BLaER1 (cell line): ENCODE results near the gene NOPCHAP1.

Experiments
- H3K27ac ChIP-seq: shearing (Covaris generic); formaldehyde crosslinking; 2 replicates; pipeline ENCODE4 v1.8.1; 2022
- H3K27me3 ChIP-seq: shearing (Covaris generic); formaldehyde crosslinking; 2 replicates; pipeline ENCODE4 v1.8.1; 2022
- H3K36me3 ChIP-seq: shearing (Covaris generic); formaldehyde crosslinking; 2 replicates; pipeline ENCODE4 v1.8.1; 2022
- H3K4me1 ChIP-seq: shearing (Covaris generic); formaldehyde crosslinking; 2 replicates; pipeline ENCODE4 v1.8.1; 2022
- H3K4me2 ChIP-seq: shearing (Covaris generic); formaldehyde crosslinking; 2 replicates; pipeline ENCODE4 v1.8.1; 2022
- H3K4me3 ChIP-seq: shearing (Covaris generic); formaldehyde crosslinking; 2 replicates; pipeline ENCODE4 v1.8.1; 2022
- H3K9ac ChIP-seq: shearing (Covaris generic); formaldehyde crosslinking; 2 replicates; pipeline ENCODE4 v1.8.1; 2022
- H3K9me3 ChIP-seq: shearing (Covaris generic); formaldehyde crosslinking; 2 replicates; pipeline ENCODE4 v1.8.1; 2022
- H4K20me1 ChIP-seq: shearing (Covaris generic); formaldehyde crosslinking; 2 replicates; pipeline ENCODE4 v1.8.1; 2022
- Cebpa-rat ChIP-seq: shearing (Covaris generic); IDR thresholded peaks from 2 replicates; pipeline ENCODE4 v1.8.1; 2022

Gene NOPCHAP1

DNA sequence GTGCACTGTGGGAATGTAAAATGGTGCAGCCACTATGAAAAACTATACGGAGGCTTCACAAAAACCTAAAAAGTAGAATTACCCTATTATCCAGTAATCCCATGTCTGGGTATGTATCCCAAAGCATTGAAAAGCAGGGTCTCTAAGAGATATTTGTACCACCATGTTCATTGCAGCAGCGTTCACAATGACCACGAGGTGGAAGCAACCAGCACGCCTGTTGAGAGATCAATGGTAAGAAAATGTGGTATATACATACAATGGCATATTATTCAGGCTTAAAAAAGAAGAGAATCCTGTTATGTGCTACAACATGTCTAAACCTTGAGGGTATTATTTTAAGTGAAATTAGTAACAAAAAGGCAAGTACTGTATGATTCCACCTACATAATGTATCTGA, 910 bp upstream of the NOPCHAP1 start:
- no peak overlapping the region for H3K9ac ChIP-seq

DNA sequence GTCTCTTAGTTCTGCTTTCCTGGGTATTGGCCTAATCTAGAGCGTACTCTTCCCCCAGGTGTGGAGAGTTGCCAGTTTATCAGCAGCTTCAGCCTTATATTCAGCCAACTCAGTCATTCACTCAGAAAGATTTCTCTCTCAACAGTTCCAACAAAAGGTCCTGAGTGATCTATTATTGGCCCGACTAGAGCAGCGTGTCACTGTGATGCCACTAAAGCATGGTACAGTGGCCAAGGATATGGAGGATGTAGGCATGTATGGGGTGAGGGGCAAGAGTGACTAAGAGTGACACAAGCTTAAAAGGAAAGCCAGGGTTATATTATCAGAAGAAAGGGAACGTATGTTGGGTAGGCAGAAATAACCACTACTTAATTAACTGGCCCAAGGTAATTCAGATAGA, 4.8 kb downstream of the NOPCHAP1 start:
- Histone ChIP-seq H4K20me1 (no peaks in the 10 kb centered on the region), H3K9ac (no peak overlapping the region), H3K4me1 (peaks cover 17% of the 10 kb centered on the region), H3K27ac (no peak overlapping the region), H3K9me3 (no peaks in the 10 kb centered on the region; the same call in 1 of the 2 replicates), H3K27me3 (no peaks in the 10 kb centered on the region), H3K4me2 (no peak overlapping the region), H3K4me3 (no peak overlapping the region), H3K36me3 (peaks cover 72% of the 10 kb centered on the region)
- no peak for TF ChIP-seq Cebpa-rat

More for the DNA sequence above, 910 bp upstream of the NOPCHAP1 start:
- H3K4me1 ChIP-seq: peaks cover 23% of the 10 kb centered on the region
- no peak overlapping the region; the same call in 1 of the 2 replicates for H3K4me2 ChIP-seq
- H3K9me3 ChIP-seq: no peaks in the 10 kb centered on the region; the same call in 1 of the 2 replicates
- H3K27me3 ChIP-seq: no peaks in the 10 kb centered on the region
- H3K36me3 ChIP-seq: peaks cover 15% of the 10 kb centered on the region
- H4K20me1 ChIP-seq: no peaks in the 10 kb centered on the region
- no peak for TF ChIP-seq Cebpa-rat
- no peak overlapping the region for H3K4me3 ChIP-seq
- H3K27ac ChIP-seq: no peak overlapping the region

DNA sequence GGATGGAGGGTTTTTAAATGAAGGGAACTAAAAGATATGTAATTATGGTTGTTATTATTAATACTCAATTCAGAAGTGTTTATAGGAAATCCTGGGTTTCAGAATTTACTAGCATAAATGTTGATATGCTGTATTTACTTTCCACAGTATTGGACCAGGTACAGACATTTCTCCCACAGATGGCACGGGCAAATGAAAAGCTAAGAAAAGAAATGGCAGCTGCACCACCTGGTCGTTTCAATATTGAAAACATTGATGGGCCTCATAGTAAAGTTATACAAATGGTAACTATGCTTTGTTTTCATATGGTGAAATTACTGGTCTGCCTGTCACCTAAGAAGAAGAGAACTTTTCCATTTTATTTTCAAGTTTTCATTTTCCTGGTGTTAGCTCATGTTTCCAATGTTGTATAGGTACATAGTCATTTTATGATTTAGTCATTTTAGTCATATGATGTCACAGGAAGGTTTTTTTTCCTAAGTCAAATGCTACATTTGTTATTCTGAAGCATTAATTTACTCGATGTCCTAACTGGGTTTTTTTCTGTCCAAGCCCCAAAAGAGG, 5.5 kb downstream of the NOPCHAP1 start:
- Histone ChIP-seq H3K27me3 (no peaks in the 10 kb centered on the region), H3K9me3 (no peaks in the 10 kb centered on the region; the same call in 1 of the 2 replicates), H3K4me2 (no peak overlapping the region), H4K20me1 (no peaks in the 10 kb centered on the region), H3K4me1 (peaks cover 16% of the 10 kb centered on the region), H3K9ac (no peak overlapping the region), H3K36me3 (peaks cover 79% of the 10 kb centered on the region), H3K4me3 (no peak overlapping the region), H3K27ac (no peak overlapping the region)
- TF ChIP-seq Cebpa-rat: no peak

DNA sequence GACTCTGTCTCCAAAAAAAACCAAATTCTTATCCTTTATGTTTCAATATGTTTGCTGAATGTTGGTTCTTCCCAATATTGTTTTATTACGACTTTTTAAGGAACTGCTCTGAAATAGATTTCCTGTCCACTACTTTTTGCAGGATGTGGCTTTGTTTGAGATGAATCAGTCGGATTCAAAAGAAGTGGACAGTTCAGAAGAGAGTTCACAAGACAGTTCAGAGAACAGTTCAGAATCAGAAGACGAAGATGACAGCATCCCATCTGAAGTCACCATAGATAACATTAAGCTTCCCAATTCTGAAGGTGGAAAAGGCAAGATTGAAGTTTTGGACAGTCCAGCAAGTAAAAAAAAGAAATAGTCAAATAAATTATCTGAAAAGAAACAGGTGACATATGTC, 8.2 kb downstream of the NOPCHAP1 start:
- no peaks in the 10 kb centered on the region for H3K27me3 ChIP-seq
- H3K9ac ChIP-seq: no peak overlapping the region
- H3K4me3 ChIP-seq: no peak overlapping the region
- no peak for TF ChIP-seq Cebpa-rat
- H3K9me3 ChIP-seq: no peaks in the 10 kb centered on the region; the same call in 1 of the 2 replicates
- no peaks in the 10 kb centered on the region for H4K20me1 ChIP-seq
- no peaks in the 10 kb centered on the region for H3K4me1 ChIP-seq
- peaks cover 99% of the 10 kb centered on the region for H3K36me3 ChIP-seq
- H3K27ac ChIP-seq: no peak overlapping the region
- H3K4me2 ChIP-seq: no peak overlapping the region

DNA sequence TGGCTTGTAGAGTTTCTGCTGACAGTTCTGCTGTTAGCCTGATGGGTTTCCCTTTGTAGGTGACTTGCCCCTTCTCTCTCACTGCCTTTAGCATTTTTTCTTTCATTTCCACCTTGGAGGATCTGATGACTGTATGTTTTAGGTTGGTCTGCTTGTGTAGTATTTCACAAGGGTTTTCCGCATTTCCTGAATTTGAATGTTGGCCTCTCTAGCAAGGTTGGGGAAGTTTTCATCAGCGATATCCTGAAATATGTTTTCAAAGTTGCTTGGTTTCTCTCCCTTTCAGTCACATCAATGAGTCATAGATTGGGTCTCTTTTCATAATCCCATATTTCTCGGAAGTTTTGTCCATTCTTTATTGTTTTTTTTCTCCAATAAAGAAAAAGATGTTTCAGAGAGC, 11.4 kb downstream of the NOPCHAP1 start:
- TF ChIP-seq Cebpa-rat: no peak
- H3K9me3 ChIP-seq: no peaks in the 10 kb centered on the region
- no peak overlapping the region for H3K4me3 ChIP-seq
- peaks cover 97% of the 10 kb centered on the region for H3K36me3 ChIP-seq
- H4K20me1 ChIP-seq: no peaks in the 10 kb centered on the region
- no peak overlapping the region for H3K9ac ChIP-seq
- H3K4me2 ChIP-seq: no peak overlapping the region
- H3K27ac ChIP-seq: no peak overlapping the region
- H3K4me1 ChIP-seq: no peaks in the 10 kb centered on the region
- H3K27me3 ChIP-seq: no peaks in the 10 kb centered on the region

DNA sequence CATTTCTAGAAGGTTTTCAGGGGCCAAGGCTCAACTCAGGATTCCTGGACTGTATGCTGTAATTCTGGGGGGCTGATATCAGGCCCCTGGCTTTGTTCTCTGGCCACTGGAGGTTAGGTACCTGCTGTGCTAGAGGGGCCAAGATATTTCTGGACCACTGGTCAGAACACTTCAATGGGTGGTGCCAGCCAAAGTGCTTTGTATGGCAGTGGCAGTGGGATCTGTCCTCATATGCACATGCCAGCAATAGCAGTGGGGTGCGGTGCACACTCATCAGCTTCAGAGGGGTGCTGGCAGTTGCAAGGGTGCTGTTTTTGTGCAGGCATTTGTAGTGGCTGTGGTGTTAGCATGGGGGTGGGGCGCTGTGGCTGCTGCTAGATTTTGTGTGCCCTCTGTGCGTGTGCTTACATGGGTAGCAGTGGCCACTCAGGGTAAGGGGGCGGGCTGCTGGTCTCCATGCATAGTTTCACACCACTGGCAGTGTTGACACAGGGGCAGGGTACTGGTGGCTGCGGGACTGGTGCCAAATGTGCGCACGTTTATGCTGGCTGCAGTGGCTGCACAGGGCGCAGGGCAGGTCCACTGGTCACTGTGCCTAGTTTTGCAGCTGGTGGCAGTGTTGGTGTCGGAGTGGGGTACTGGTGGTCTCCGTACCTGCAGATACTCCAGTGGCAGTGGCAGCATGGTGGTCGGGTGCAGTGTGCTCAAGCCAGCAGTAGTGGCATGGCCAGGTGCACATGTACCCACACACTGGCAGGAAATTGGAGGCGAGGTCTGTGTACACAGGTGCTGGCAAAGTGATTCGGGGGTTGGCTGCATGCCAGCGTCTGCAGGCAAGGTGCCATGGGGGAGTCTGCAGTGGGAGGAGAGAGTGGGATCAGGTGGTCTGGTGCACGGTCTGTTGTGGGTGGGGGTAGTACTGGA, 12.6 kb downstream of the NOPCHAP1 start:
- H3K36me3 ChIP-seq: peaks cover 97% of the 10 kb centered on the region
- no peaks in the 10 kb centered on the region for H4K20me1 ChIP-seq
- H3K4me3 ChIP-seq: no peak overlapping the region

DNA sequence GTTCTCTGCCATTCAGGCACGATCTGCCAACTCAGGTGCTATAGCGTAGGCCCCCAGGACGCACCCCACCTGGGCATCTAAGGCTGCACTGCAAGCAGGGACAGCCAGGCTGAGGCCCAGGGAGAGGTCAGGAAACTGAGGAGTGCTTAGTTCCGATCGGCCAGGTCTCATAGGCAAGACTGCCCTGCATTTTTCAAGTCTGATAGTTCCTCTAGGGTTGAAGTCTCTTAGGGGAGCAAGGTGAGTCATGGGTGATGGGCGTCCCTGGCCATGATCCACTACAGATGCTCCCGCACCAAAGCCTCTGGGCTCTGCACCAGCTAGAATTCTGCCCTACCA, 13.2 kb downstream of the NOPCHAP1 start:
- H3K27ac ChIP-seq: no peak overlapping the region
- no peaks in the 10 kb centered on the region for H3K4me1 ChIP-seq
- peaks cover 97% of the 10 kb centered on the region for H3K36me3 ChIP-seq
- no peaks in the 10 kb centered on the region for H4K20me1 ChIP-seq
- no peak overlapping the region for H3K4me3 ChIP-seq
- no peak overlapping the region for H3K4me2 ChIP-seq
- H3K27me3 ChIP-seq: no peaks in the 10 kb centered on the region
- H3K9me3 ChIP-seq: no peaks in the 10 kb centered on the region
- no peak for TF ChIP-seq Cebpa-rat
- no peak overlapping the region for H3K9ac ChIP-seq

More for the DNA sequence above, 12.6 kb downstream of the NOPCHAP1 start:
- H3K4me2 ChIP-seq: no peak overlapping the region
- TF ChIP-seq Cebpa-rat: no peak
- no peaks in the 10 kb centered on the region for H3K27me3 ChIP-seq
- no peak overlapping the region for H3K27ac ChIP-seq
- no peaks in the 10 kb centered on the region for H3K9me3 ChIP-seq
- no peaks in the 10 kb centered on the region for H3K4me1 ChIP-seq
- H3K9ac ChIP-seq: no peak overlapping the region

DNA sequence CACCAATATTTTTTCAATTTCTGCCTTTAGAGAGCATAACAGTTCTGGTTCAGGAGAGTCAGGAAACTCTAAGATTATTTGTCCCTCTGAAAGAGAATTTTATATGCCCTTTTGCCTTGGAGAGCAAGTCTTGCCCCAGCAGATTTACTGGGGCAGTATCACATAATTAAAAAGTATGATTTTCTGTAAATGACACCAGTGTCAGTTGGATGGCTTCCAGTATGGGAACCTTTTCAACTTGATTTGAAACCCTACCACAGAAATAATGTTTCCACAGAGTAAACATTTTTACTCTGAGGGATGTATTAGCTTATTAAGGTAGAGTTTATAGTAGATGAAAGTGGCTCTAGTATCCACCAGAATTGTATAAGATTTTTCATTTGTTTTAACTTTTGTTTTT, 15.4 kb downstream of the NOPCHAP1 start:
- Histone ChIP-seq H4K20me1 (no peaks in the 10 kb centered on the region), H3K27ac (no peak overlapping the region), H3K36me3 (peaks cover 98% of the 10 kb centered on the region)

DNA sequence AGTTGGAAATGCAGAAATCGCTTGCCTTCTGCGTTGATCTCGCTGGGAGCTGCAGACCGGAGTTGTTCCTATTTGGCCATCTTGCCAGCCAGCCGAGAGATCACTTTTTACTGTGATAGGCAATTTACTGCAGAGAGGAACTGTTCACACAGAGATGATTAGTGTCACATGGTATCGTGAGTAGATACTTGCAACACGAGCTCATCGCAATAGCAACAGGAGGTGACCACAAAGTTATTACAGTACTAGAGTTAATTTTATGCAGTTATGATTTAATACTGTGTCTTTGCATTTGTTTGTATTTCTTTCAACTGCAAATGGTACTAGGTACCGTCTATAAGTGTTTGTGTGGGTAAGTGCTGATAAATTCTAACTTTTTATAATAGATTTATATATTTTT, 27.8 kb downstream of the NOPCHAP1 start:
- no peak overlapping the region for H3K27ac ChIP-seq
- no peak overlapping the region for H3K4me2 ChIP-seq
- H3K9me3 ChIP-seq: peaks cover 48% of the 10 kb centered on the region
- no peak for TF ChIP-seq Cebpa-rat
- H3K9ac ChIP-seq: no peak overlapping the region
- no peaks in the 10 kb centered on the region for H4K20me1 ChIP-seq
- peaks cover 86% of the 10 kb centered on the region for H3K36me3 ChIP-seq
- no peak overlapping the region for H3K4me3 ChIP-seq
- H3K27me3 ChIP-seq: no peaks in the 10 kb centered on the region
- no peaks in the 10 kb centered on the region for H3K4me1 ChIP-seq

More for the DNA sequence above, 15.4 kb downstream of the NOPCHAP1 start:
- Histone ChIP-seq H3K27me3 (no peaks in the 10 kb centered on the region), H3K4me1 (no peaks in the 10 kb centered on the region), H3K9ac (no peak overlapping the region), H3K4me3 (no peak overlapping the region), H3K4me2 (no peak overlapping the region), H3K9me3 (no peaks in the 10 kb centered on the region)
- no peak for TF ChIP-seq Cebpa-rat

DNA sequence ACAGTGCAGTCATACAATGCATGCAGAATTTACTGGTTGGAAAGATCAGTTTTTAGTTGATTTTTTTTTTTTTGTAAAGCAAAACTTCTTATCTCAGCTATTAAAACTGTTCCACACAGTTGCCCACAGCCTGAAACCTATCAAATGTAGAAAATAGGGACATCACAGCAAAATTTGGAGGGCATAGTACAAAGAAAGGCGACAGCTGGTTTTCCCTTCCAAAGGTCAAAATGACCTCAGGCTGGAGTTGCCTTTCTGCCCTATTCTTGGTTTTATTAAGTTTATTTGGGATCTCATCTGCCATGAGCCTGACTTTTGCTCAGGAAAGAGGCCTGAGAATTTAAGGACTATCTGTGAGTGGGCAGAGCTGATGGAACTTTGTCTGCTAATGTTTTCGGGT, 28.5 kb downstream of the NOPCHAP1 start:
- Histone ChIP-seq H3K4me1 (no peaks in the 10 kb centered on the region), H3K4me2 (no peak overlapping the region), H4K20me1 (no peaks in the 10 kb centered on the region), H3K27ac (no peak overlapping the region), H3K27me3 (no peaks in the 10 kb centered on the region), H3K4me3 (no peak overlapping the region), H3K9ac (no peak overlapping the region), H3K36me3 (peaks cover 81% of the 10 kb centered on the region), H3K9me3 (peaks cover 42% of the 10 kb centered on the region)
- TF ChIP-seq Cebpa-rat: no peak
